Activated B cell treated with CpG ODN at 0.5 μM for 24 hours (primary cell): ENCODE measurements around the gene CNGA1. TPM values are rescaled to one million over a fixed set of nuclear protein-coding genes. Genes with fewer than 3 reads are reported as not detected.

ENCODE experiments used
- ATAC-seq: fragments of 200-7000 bp; cut with Tn5 transposase; one replicate; pipeline ENCODE4 v1.10.0; 2021; ENCODE audit warnings: low read depth, mild to moderate bottlenecking, moderate library complexity
- CTCF ChIA-PET: fragments of 350-600 bp; sonication (Branson Sonifier 250); formaldehyde crosslinking; loops from one replicate; lab custom pipeline; 2021; ENCODE audit warnings: antibody characterized with exemption; lab: Charles Lee
- POLR2A ChIA-PET: fragments of 350-600 bp; sonication (Branson Sonifier 250); formaldehyde crosslinking; loops from one replicate; lab custom pipeline; 2021; ENCODE audit warnings: antibody characterized with exemption; lab: Charles Lee
- DNase-seq: peaks from one replicate; pipeline ENCODE4 v3.0.0; 2022
- H3K27ac Mint-ChIP-seq: one replicate; pipeline ENCODE4 v1.8.0; 2020; ENCODE audit warnings: mixed read lengths
- H3K27me3 Mint-ChIP-seq: one replicate; pipeline ENCODE4 v1.8.0; 2021; ENCODE audit warnings: mixed read lengths
- H3K36me3 Mint-ChIP-seq: one replicate; pipeline ENCODE4 v1.8.0; 2021; ENCODE audit warnings: low read depth, mixed read lengths
- H3K4me1 Mint-ChIP-seq: one replicate; pipeline ENCODE4 v1.8.0; 2021; ENCODE audit warnings: mixed read lengths
- H3K4me3 Mint-ChIP-seq: one replicate; pipeline ENCODE4 v1.8.0; 2020; ENCODE audit warnings: mild to moderate bottlenecking, mixed read lengths
- H3K9me3 Mint-ChIP-seq: one replicate; pipeline ENCODE4 v1.8.0; 2020; ENCODE audit warnings: mixed read lengths
- CTCF ChIP-seq: fragments of 200-600 bp; IDR thresholded peaks from one replicate; pipeline ENCODE4 v1.8.0; 2022; ENCODE audit warnings: antibody characterized with exemption, mild to moderate bottlenecking
- intact Hi-C: fragments of 100-400 bp; cut with micrococcal nuclease; formaldehyde crosslinking; loops from one replicate; pipeline ENCODE4 v1.15.1; 2024
- total RNA-seq: library from RNA; stranded (reverse); gene quantifications from 2 replicates; pipeline ENCODE4 v1.2.3, GENCODE V29; 2022

CNGA1 gene
- total RNA-seq, 1 donor from 2014 or later, result not detected

DNA sequence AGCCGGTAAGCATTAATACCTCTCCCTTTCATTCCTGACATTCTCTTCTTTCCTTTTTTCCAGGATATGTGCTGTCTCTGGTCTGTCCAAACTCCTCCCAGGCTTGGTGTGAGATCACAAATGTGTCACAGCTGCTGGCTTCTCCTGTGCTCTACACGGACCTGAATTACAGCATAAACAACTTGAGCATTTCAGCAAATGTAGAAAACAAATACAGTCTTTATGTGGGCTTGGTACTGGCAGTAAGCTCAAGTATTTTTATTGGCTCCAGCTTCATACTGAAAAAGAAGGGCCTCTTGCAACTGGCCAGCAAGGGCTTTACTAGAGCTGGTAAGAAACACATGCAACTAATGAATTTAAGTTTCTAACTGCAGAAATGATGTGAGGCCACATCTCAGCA lies 8.5 kb upstream of the CNGA1 start:
- H3K27me3 Mint-ChIP-seq, result peaks cover 38% of the 10 kb centered on the region
- no peak overlapping the region for H3K27ac Mint-ChIP-seq
- intact Hi-C loops, result no loop called here
- no peak overlapping the region for H3K4me3 Mint-ChIP-seq
- CTCF ChIA-PET, result no interaction called here
- ATAC-seq (no peak), DNase-seq (no peak)
- POLR2A ChIA-PET, result no interaction called here
- peaks cover 7% of the 10 kb centered on the region for H3K4me1 Mint-ChIP-seq
- no peak for TF ChIP-seq CTCF
- no peaks in the 10 kb centered on the region for H3K9me3 Mint-ChIP-seq
- H3K36me3 Mint-ChIP-seq, result no peaks in the 10 kb centered on the region

GRCh38 chr4:48024522-48024921 lies 8.0 kb upstream of the CNGA1 start:
- POLR2A ChIA-PET, result no interaction called here
- CTCF ChIA-PET, result interaction anchor here (0.6 kb wide), 1 partner anchor 451 kb away, joined by 3 read pairs; no protein-coding TSS in a partner anchor
- no peak for TF ChIP-seq CTCF
- ATAC-seq (no peak), DNase-seq (no peak)
- H3K4me1 Mint-ChIP-seq, result peaks cover 7% of the 10 kb centered on the region
- peaks cover 38% of the 10 kb centered on the region for H3K27me3 Mint-ChIP-seq
- no peaks in the 10 kb centered on the region for H3K9me3 Mint-ChIP-seq
- H3K36me3 Mint-ChIP-seq, result no peaks in the 10 kb centered on the region
- intact Hi-C loops, result no loop called here
- no peak overlapping the region for H3K27ac Mint-ChIP-seq
- H3K4me3 Mint-ChIP-seq, result no peak overlapping the region

- H3K4me1 Mint-ChIP-seq, result peaks cover 3% of the 10 kb centered on the region
- ChIA-PET POLR2A (no interaction called here), CTCF (no interaction called here)
- DNase-seq (no peak), ATAC-seq (no peak)
- no peak overlapping the region for H3K27ac Mint-ChIP-seq
- intact Hi-C loops, result no loop called here
- no peak overlapping the region for H3K4me3 Mint-ChIP-seq
- no peak for TF ChIP-seq CTCF
- no peaks in the 10 kb centered on the region for H3K36me3 Mint-ChIP-seq
- no peaks in the 10 kb centered on the region for H3K9me3 Mint-ChIP-seq
- H3K27me3 Mint-ChIP-seq, result peaks cover 37% of the 10 kb centered on the region
Measured at GRCh38 chr4:48022192-48022799, 5.8 kb upstream of the CNGA1 start.

DNA sequence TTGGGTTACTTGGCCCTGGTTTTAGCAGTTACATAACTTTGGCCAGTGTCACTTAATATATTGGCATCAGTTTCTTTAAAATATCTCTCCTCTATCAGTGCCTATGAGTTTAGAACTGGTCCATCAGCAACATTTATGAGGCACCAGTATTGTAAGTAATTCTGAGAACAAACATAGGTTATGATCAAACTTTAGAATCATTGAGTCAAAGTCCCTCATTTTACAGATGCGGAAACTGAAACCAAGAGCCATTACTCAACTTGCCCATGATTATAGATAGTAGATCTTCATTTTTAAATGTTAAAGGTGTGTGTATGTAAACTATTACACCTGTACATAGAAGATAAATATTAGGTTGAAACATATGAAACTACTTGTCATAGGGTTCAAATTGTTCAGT lies 4.6 kb upstream of the CNGA1 start:
- Mint-ChIP-seq H3K36me3 (no peaks in the 10 kb centered on the region), H3K4me3 (no peak overlapping the region), H3K4me1 (peaks cover 8% of the 10 kb centered on the region), H3K27ac (no peak overlapping the region), H3K27me3 (peaks cover 35% of the 10 kb centered on the region), H3K9me3 (no peaks in the 10 kb centered on the region)
- no peak for TF ChIP-seq CTCF
- intact Hi-C loops, result no loop called here
- no peak for DNase-seq
- no peak for ATAC-seq
- ChIA-PET CTCF (interaction anchor here (2.4 kb wide), 1 partner anchor 13 kb away, joined by 9 read pairs; no protein-coding TSS in a partner anchor), POLR2A (no interaction called here)

GRCh38 chr4:48018112-48018511 lies 1.6 kb upstream of the CNGA1 start:
- ATAC-seq (no peak), DNase-seq (no peak)
- Mint-ChIP-seq H3K4me3 (no peak overlapping the region), H3K9me3 (no peaks in the 10 kb centered on the region), H3K27ac (no peak overlapping the region), H3K27me3 (peaks cover 42% of the 10 kb centered on the region), H3K36me3 (no peaks in the 10 kb centered on the region), H3K4me1 (peaks cover 13% of the 10 kb centered on the region)
- no peak for TF ChIP-seq CTCF
- POLR2A ChIA-PET, result no interaction called here
- intact Hi-C loops, result loop anchor here (5.0 kb wide), 3 partner anchors 91 to 556 kb away; partner anchors contain the start of genes COMMD8 and SLAIN2
- CTCF ChIA-PET, result interaction anchor here (0.7 to 1.4 kb wide), 4 partner anchors 14 to 69 kb away, joined by 4 read pairs; no protein-coding TSS in a partner anchor
